ENCODE measurements around the gene HSPBP1. TPM values are rescaled to one million over a fixed set of nuclear protein-coding genes. Genes with fewer than 3 reads are reported as not detected.

The HSPBP1 gene
- total RNA-seq, 1 donor from 2014 or later, result 31.2 TPM

DNA sequence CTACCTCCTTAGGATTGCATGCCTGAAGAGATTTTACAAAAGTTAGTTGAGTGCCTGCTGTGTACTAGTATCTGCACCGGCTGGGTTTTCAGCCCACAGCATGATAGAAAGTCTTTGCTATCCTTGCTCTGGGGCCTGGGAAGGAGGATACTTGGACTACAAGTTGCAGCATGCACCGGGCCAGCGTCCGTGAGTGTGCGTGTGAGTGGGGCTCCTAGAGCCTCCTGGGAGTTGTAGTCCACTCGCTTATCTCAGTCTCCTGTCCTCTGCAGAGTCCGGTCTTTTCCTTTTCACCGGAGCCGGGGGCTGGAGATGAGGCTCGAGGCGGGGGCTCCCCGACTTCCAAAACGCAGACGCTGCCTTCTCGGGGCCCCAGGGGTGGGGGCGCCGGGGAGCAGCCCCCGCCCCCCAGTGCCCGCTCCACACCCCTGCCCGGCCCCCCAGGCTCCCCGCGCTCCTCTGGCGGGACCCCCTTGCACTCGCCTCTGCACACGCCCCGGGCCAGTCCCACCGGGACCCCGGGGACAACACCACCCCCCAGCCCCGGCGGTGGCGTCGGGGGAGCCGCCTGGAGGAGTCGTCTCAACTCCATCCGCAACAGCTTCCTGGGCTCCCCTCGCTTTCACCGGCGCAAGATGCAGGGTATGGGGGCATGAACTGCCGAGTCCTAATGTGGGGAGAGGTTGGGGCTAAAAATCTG lies 24.5 kb upstream of the HSPBP1 start:
- ATAC-seq, result peak; percentile 69

DNA sequence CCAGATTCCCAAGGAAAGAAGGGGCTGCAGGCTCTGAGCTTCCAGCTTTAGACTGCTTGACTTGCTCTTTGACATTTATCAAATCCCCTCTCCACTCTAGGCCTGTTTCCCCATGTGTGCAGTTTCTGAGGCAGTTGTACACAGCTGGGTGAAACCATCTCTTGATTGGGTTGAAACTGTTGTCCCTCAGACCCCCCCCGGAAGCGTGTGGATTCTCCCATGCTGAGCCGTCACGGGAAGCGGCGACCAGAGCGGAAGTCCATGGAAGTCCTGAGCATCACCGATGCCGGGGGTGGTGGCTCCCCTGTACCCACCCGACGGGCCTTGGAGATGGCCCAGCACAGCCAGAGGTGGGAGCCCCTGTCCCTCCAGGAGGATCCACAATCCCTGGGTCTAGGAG lies 23.6 kb upstream of the HSPBP1 start:
- ATAC-seq, result no peak

DNA sequence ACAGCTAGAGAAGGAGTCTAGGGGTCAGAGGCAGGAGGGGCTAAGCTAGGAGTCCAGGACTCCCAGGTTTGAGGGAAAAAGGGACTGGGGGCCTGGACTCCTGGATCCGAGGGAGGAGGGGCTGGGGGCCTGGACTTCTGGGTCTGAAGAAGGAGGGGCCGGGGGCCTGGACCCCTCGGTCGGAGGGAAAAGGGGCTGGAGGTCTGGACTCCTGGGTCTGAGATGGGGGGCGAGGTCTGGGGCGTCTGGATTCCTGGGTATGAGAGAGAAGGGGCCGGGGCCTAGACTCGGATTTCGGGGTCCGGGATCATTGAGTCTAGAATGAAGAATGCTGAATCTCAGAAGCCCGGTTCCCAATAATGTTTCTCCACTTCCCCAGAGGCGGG lies 22.4 kb upstream of the HSPBP1 start:
- ATAC-seq, result no peak

DNA sequence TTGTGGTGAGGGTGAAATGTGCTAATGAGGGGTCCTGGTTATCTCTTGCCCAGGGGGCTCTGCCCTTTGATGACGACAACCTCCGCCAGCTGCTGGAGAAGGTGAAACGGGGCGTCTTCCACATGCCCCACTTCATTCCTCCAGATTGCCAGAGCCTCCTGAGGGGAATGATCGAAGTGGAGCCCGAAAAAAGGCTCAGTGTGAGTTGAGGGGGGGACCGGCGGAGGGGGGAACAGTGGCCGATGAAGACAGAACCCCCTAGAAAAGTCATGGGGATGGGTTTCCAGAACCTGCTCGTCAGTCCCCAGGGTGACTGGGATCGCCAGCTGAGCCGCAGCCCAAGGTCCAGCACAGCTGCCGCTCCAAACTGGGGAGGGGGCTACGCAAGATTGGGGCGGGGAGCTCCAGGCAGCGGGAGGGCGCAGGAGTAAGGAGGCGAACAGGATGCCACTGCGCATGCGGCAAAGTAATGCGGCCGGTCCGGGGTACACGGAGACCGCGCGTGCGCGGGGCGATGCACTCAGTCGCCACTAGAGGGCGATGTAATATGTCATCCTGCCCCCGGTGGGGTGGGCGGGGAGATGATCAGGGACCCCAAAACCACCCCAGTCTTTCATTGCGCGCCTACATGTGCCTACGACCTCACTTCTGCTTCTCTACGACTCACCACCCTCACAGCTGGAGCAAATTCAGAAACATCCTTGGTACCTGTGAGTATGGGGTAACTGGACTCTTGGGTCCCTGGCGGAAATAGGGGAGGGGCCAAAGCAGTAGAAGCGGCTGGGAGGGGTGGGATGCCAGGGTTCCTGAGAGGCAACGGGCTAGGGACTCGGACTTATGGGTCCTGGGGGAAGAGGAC lies 21.8 kb upstream of the HSPBP1 start:
- peak; percentile 85 for ATAC-seq

DNA sequence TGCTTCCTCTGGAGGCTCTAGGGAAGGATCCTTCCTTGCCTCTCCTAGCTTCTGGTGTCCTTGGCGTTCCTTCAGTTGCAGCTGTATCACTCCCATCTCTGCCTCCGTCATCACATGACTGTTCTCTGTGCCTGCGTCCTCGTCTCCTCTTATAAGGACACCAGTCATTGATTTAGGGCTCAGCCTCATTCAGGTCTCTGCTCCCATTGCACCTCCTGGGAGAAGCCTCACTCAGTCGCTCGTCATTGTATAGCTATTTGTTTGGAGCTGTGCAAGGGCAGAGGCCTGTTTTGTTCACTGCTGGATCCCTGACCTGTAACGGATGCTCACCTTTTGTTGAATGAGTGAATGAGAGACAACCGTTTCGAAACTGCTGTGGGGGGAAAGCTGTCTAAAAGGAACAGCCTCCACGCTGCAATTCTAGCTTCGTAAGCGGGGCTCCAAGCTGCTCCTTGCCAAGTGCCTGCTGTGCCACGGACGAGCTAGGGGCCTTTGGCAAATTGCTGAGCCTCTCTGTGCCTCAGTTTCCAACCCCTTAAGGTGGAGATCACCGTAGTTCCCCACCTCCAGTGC lies 21.1 kb upstream of the HSPBP1 start:
- no peak for ATAC-seq

DNA sequence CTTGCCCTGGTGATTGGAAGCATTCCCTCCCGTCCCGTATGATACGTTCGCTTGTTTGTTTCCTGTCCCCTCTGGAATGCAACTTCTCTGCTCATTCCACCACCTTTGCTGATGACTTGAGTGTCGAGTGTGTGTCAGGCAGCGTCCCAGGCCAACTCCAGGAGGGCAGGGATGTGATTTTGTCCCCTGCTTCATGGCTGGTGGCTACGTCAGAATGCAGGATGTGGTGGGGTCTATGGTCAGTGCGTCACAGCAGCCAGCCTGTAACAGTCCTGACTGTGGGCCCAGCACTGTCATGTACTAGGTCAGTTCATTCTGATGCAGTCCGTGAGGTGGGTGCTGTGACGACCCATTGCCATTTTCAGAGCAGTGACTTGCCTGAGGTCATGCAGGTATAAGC lies 20.1 kb upstream of the HSPBP1 start:
- no peak for ATAC-seq

DNA sequence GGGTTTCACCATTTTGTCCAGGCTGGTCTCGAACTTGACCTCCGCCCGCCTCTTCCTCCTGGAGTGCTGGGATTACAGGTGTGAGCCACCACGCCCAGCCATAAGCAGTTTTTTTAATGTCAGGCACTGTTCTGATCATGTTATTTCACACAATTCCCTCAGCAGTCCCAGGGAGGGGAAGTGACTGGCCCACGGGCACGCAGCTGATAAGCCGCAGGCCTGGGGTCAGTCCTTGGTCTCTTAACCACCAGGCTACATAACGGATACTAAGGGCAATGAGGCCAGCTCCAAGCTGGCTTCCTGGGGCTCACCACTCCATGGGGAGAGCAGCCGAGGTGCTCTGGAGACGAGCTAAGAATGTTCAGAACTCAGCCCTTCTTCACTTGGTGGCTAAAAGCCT lies 17.4 kb upstream of the HSPBP1 start:
- ATAC-seq, result no peak

DNA sequence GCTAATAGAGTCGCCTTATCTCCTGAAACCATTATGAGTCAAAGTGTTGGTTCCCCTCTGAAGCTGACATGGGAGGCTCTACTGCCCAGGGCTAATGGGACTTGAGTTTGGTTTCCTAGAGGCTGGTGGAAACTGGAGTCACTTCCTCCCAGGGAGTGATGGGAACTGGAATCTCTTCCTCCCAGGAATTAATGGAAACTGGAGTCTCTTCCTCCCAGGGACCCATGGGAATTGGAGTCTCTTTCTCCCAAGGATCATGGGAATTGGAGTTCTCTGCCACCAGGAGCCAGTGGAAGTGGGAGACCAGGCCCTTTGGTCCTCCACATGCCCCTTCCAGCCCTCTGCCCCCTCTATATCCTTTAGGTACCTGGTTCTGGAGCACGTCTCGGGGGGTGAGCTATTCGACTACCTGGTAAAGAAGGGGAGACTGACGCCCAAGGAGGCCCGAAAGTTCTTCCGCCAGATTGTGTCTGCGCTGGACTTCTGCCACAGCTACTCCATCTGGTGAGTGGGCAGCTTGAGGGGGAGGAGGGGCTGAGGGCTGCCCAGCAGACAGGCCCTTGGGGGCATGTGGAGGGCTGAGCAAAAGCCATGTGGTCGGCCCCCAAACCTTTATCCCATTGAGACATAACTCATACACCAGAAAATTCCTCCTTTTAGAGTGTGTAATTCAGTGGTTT lies 9.3 kb upstream of the HSPBP1 start:
- no peak for ATAC-seq

DNA sequence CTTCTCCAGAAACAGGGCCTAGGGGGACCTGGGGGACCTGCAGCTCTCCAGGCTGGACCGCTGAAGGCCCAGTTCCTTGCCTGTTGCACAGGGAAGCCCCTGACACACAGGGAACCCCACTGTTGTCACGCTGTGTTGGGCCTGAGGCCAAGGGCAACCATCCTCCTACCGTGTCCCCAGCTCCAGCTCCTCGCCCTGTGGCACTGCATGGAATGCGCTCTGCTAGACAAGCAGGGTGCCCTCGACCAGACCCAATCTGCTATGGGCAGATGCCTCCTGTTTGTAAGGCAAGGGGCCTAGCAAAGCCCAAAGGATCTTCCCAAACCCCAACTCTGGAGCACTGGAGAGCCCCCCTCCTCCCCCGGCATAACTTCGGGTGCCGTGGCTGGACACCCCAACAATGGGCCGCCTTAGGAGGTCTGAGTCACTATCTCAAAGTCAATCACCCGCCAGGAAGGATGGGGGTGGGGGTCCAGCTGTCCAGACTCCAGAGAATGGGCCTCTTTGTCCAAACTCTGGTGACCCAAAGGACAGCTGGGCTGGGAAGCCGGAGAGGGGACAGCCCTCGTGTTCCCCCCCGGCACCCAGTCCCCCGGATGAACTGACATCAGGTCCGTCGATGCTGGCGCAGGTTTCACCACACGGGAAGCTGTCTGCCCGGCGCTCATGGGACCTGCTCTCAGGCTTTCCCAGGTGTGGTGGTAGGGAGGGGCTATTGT lies 7.6 kb upstream of the HSPBP1 start:
- no peak for ATAC-seq

DNA sequence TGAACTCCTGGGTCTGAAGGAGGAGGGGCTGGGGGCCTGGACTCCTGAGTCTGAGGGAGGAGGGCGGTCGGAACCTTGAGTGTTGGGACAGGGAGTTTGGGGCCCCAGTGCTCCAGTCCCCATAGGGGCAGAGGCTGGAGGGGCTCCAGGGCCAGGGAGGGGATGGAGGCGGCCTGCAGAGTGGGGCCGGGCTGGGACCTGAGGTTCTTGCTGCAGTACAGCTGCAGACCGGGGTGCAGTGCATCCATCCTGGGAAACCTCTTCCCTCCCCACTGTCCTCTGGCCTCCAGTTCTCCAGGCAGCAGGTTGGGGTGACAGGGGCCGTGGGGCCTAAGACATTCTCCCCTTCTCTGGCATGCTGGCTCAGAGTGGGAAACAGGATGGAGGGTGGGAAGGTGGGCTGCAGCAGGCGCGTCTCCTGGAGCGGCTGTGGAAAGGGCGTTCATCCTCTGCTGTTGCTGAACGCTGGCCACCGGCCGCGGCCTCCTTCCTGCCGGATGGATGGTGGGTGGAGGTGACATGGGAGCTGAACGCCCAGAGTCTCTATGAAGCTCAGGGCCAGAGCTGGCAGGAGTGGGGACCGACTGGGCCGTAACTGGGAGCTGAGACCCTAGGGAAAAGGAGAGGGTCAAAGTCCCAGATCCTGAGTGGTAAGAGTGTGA lies 5.5 kb upstream of the HSPBP1 start:
- no peak for ATAC-seq

DNA sequence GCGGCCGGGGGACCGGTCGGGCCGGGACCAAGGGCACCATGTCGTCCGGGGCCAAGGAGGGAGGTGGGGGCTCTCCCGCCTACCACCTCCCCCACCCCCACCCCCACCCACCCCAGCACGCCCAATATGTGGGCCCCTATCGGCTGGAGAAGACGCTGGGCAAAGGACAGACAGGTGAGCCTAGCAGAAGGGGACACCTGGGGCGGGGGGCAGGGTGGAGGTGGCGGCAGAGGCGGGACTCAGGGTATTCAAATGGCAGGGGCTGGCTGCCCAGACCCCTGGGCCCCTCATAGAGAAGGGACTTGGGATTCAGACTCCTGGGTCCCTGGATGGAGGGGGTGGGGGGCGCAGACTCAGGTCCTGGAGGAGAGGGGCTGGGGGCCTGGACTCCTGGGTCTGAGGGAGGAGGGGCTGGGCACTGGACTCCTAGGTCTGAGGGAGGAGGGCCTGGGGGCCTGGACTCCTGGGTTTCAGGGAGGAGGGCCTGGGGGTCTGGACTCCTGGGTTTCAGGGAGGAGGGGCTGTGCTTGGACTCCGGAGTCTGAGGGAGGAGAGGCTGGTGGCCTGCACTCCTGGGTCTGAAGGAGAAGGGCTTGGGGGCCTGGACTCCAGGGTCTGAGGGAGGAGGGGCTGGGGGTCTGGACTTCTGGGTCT lies 4.6 kb upstream of the HSPBP1 start:
- ATAC-seq, result no peak

DNA sequence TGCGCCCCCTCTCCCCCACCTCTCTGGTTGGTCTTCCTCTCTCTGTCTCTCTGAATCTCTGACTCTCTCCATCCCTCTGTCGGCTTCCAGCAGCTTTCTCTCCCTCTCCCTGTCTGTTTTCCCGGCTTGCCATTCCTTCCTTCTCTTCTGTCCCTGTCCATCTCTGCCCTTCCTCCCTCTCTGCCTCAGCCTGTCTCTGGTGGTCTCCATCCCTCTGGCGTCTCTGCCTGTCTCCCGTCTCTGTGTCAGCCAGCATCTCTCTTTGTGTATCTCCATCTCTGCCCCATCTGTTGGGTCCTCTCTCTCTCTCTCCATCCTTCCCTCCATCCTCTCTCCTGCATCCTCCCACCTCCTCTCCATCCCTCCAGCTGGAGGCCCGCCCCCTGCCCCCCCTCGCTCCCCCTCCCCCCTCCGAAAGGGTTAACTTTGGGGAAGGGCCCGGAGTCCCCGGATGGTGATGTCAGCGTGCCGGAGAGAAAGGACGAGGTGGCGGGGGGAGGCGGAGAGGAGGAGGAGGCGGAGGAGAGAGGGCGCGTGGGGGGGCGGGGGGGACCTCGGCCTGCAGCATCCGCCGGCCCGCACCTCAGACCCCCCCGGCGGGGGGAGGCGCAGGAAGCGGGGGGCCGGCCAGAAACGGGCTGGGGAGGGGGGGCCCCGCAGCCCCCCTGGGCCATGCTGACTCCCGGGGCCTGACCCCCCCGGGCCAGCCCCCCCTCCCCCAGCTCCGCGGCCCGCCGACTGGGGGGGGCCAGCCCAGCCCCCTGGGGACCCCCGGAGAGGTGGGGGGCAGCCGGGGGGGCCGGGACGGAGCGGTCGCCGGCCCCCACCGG lies 3.9 kb upstream of the HSPBP1 start, which contains the start of gene BRSK1:
Gene BRSK1 (plus strand): TSS at position 450 of the 830 bp plus-strand sequence. CDS start 446 bp downstream, outside the sequence.
- ATAC-seq, result no peak

DNA sequence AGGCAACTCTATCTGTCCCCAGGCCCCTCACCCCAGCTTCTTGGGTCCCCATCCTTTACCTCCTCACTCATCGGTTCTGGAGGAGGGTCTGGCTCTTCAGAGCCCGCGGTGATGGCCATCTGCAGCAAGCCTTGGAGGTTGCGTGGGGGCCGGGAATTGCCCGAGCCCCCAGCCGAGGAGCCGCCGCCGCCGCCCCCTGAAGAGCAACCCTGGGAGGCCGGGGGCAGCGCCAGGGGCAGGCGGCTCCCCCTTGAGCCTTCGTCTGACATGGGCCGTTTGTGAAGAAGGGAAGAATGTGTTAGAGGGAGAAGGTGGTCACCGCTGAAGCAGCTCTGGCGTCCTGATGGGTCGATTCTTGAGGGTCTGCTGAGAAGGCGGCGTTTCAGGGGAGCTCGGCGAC lies 570 bp downstream of the HSPBP1 start:
- ATAC-seq, result no peak

DNA sequence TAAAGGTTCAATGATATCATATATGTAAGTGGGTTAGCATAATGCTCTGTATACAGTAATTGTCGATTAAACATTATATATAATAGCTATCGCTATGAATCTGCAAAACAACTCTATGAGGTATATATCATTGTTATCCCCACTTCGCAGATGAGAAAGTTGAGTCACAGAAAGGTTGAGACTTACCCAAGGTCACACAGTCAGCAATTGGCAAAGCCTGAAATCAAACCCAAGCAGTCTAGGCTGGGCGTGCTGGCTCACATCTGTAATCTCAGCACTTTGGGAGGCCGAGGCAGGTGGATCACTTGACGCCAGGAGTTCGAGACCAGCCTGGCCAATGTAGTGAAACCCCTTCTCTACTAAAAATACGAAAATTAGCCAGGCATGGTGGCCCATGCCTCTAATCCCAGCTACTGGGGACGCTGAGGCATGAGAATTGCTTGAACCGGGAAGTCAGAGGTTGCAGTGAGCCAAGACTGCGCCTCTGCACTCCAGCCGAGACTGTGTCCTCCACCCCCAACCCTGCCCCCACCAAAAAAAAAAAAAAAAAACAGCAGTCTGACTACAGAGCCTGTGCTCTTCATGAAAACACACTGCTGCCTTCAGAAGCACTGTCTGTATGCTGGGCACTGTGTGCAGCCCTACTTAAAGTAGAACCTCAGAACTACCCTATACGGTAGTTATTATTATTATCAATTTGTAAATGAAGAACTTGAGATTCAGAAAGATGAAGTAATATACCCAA lies 1.3 kb downstream of the HSPBP1 start:
- no peak for ATAC-seq

DNA sequence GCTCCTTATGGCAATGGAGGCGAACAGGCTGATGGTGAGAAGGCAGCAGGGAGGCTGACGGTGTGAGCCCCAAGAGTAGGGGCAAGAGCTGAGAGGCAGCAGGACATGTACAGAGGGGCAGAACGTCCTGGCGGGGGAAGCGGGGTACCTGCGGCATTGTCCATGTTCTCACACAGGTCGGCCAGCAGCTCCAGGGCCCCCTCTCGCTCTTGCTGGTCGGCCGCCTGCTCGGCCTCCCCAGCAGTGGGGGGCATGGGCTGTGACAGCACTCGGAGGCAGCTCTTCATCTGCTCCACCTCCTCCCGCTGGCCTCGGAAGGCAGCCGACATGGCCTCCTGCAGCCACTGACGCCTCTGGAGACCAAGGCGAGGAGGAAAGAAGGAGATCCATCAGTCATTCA lies 2.4 kb downstream of the HSPBP1 start:
- ATAC-seq, result no peak

DNA sequence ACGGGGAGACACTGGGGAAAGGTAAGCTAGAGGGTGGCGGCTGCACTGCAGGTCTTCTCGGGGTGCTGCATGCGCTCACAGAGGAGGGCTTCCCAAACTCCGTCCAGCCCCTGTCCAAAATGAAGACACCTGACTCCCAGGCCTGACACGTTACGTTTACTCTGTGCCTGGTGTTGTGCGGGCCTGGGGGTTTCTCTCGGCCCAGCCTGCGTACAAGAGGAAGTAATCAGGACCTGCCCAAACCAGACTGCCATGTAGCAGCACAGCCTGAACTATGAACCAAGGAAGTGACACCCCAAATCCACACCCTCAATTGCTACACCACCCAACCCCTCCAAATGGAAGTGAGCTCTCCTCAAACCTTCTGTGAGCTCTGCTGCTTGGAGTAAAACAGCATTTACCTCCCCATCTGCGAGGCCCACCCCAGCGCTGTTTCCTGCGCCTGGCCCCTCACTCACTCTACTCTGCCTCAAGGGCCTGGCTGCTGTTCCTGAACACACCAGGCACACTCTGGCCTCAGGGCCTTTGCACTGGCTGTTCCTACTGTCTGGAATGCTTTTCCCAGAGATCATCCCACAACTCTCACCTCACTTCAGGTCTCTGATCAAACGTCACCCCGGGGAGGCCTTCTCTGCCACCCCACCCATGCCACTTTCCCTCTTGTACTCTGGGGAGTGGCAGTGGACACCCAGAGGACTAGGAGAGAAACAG lies 3.0 kb downstream of the HSPBP1 start:
- ATAC-seq, result peak; percentile 16

DNA sequence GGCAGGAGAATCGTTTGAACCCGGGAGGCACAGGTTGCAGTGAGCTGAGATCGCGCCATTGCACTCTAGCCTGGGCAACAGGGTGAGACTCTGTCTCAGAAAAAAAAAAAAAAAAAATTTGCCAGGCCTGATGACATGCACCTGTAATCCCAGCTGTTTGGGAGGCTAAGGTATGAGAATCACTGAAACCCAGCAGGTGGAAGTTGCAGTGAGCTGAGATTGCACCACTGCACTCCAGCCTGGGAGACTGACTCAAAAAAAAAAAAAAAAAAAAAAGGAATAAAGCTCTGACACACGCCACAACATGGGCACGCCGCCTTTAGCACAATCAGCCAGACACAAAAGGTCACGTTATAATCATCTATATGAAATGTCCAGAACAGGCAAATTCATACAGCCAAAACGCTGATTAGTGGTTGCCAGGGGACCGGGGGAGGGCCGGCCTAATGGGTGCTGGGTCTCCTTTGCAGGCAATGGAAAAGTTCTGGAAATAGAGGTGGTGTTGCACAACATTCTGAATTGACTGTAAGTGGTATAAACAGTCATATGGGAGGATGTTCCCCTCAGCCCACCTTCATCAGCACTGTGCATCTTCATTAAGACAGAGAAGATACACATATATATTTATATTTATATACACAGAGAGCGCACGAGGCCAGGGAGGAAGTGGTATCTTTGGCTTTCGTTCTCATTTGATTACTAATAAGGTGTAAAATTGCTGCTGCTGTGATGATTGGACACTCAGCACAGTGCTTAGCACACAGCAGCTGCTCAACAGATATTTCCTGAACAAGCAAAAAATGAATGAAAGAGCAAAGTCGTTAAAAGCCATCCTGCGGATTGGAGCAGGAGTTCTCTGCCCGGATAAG lies 3.8 kb downstream of the HSPBP1 start:
- ATAC-seq, result no peak
